DOHH2 (cell line): Measurements from ENCODE around the gene SPA17.

Experiments
- H3F3A ChIP-seq: fragments of 200-600 bp; sonication (generic), shearing (Covaris generic); 2 replicates; pipeline ENCODE4 v1.6.0; 2016; ENCODE audit warnings: antibody characterized with exemption, mild to moderate bottlenecking; ENCODE audit not compliant: control insufficient read depth, insufficient read depth
- H3K27ac ChIP-seq: fragments of 200-600 bp; sonication (generic); 2 replicates; pipeline ENCODE4 v1.5.1; 2014; ENCODE audit warnings: low read depth, mild to moderate bottlenecking, low read length, moderate library complexity
- H3K27me3 ChIP-seq: fragments of 200-600 bp; sonication (generic); 2 replicates; pipeline ENCODE4 v1.6.1; 2014; ENCODE audit warnings: mild to moderate bottlenecking, low read length, mixed read lengths; ENCODE audit not compliant: control insufficient read depth
- H3K36me3 ChIP-seq: fragments of 200-600 bp; sonication (generic); 2 replicates; pipeline ENCODE4 v1.6.1; 2014; ENCODE audit warnings: mild to moderate bottlenecking, low read length, moderate library complexity, mixed read lengths; ENCODE audit not compliant: control insufficient read depth
- H3K4me1 ChIP-seq: fragments of 200-600 bp; sonication (generic); 2 replicates; pipeline ENCODE4 v1.6.1; 2014; ENCODE audit warnings: mild to moderate bottlenecking, low read length, mixed read lengths; ENCODE audit not compliant: control insufficient read depth
- H3K4me2 ChIP-seq: fragments of 200-600 bp; sonication (generic); 2 replicates; pipeline ENCODE4 v1.6.0; 2014; ENCODE audit warnings: mild to moderate bottlenecking, low read length, moderate library complexity
- H3K4me3 ChIP-seq: fragments of 200-600 bp; sonication (generic); 2 replicates; pipeline ENCODE4 v1.5.1; 2014; ENCODE audit warnings: mild to moderate bottlenecking, low read length, mixed read lengths
- H3K79me2 ChIP-seq: fragments of 200-600 bp; sonication (generic); 2 replicates; pipeline ENCODE4 v1.6.1; 2014; ENCODE audit warnings: mild to moderate bottlenecking, low read length, mixed read lengths; ENCODE audit not compliant: control insufficient read depth
- H3K9me2 ChIP-seq: fragments of 200-600 bp; sonication (generic); replicated peaks from 2 replicates; pipeline ENCODE4 v1.6.1; 2014; ENCODE audit warnings: mild to moderate bottlenecking, low read length, mixed read lengths; ENCODE audit not compliant: control insufficient read depth
- H3K9me3 ChIP-seq: fragments of 200-600 bp; sonication (generic); 2 replicates; pipeline ENCODE4 v1.6.1; 2014; ENCODE audit warnings: antibody characterized with exemption, low read length, mixed read lengths; ENCODE audit not compliant: control insufficient read depth, insufficient read depth
- H4K20me1 ChIP-seq: fragments of 200-600 bp; sonication (generic); 2 replicates; pipeline ENCODE4 v1.6.0; 2014; ENCODE audit warnings: low read depth, mild to moderate bottlenecking, antibody characterized with exemption, low read length, moderate library complexity; ENCODE audit not compliant: control insufficient read depth, insufficient read depth
- CTCF ChIP-seq: fragments of 200-600 bp; sonication (generic); IDR thresholded peaks from one replicate; pipeline ENCODE4 v1.5.1; 2014; ENCODE audit warnings: antibody characterized with exemption, mild to moderate bottlenecking, low read depth, low read length; ENCODE audit not compliant: poor library complexity, severe bottlenecking
- EZH2phosphoT487 ChIP-seq: fragments of 200-600 bp; sonication (generic); IDR thresholded peaks from 2 replicates; pipeline ENCODE4 v1.6.1; 2017; ENCODE audit warnings: borderline replicate concordance, mild to moderate bottlenecking, antibody characterized with exemption, low read length, moderate library complexity, mixed read lengths

The SPA17 gene

GRCh38 chr11:124717786-124718651 is 44.3 kb downstream of the SPA17 start:
- H3F3A ChIP-seq = no peaks in the 10 kb centered on the region
- H3K9me3 ChIP-seq = no peaks in the 10 kb centered on the region
- H3K4me1 ChIP-seq = peaks cover 26% of the 10 kb centered on the region
- no peaks in the 10 kb centered on the region for H3K9me2 ChIP-seq
- peak overlapping the region; percentile 33; the same call in 1 of the 2 replicates for H3K4me2 ChIP-seq
- no peak overlapping the region for H3K27ac ChIP-seq
- no peaks in the 10 kb centered on the region for H3K79me2 ChIP-seq
- no peaks in the 10 kb centered on the region for H4K20me1 ChIP-seq
- no peaks in the 10 kb centered on the region for H3K36me3 ChIP-seq
- H3K27me3 ChIP-seq = peaks cover 34% of the 10 kb centered on the region
- no peak overlapping the region; the same call in 1 of the 2 replicates for H3K4me3 ChIP-seq
- TF ChIP-seq EZH2phosphoT487 = peak; percentile 60; the same call in 1 of the 2 replicates
- TF ChIP-seq CTCF = no peak

DNA sequence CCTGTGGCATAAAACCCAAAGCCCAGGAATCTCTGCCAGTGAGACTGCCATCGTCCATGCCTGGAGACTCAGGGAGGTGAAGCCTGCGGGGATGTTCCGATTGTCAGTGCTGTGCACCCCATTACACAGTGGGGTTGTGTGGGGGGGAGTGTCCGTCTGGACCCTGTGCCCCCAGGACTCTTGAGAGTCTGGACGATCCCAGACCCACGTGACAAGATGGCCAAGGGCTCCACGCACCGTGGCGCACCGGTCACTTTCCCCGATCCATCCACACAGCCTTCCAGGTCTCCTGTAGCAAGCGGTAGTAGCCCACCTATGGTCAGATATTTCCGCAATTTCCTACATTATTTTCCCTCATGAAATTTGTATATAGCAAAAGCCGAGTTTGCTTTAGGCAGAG is 45.1 kb downstream of the SPA17 start:
- peaks cover 28% of the 10 kb centered on the region for H3K4me1 ChIP-seq
- no peaks in the 10 kb centered on the region for H3K36me3 ChIP-seq
- H3K27me3 ChIP-seq = peaks cover 34% of the 10 kb centered on the region
- H4K20me1 ChIP-seq = no peaks in the 10 kb centered on the region
- no peak overlapping the region for H3K4me3 ChIP-seq
- TF ChIP-seq CTCF (no peak), EZH2phosphoT487 (no peak)
- H3F3A ChIP-seq = no peaks in the 10 kb centered on the region
- H3K4me2 ChIP-seq = no peak overlapping the region
- no peaks in the 10 kb centered on the region for H3K9me3 ChIP-seq
- H3K9me2 ChIP-seq = no peaks in the 10 kb centered on the region
- H3K79me2 ChIP-seq = no peaks in the 10 kb centered on the region
- H3K27ac ChIP-seq = no peak overlapping the region

GRCh38 chr11:124719534-124719933 is 45.8 kb downstream of the SPA17 start:
- Histone ChIP-seq H3K4me2 (no peak overlapping the region), H3F3A (no peaks in the 10 kb centered on the region), H3K27me3 (peaks cover 34% of the 10 kb centered on the region), H3K4me3 (no peak overlapping the region), H4K20me1 (no peaks in the 10 kb centered on the region), H3K27ac (no peak overlapping the region), H3K79me2 (no peaks in the 10 kb centered on the region), H3K36me3 (no peaks in the 10 kb centered on the region), H3K9me3 (no peaks in the 10 kb centered on the region), H3K4me1 (peaks cover 35% of the 10 kb centered on the region), H3K9me2 (no peaks in the 10 kb centered on the region)
- TF ChIP-seq EZH2phosphoT487 (no peak), CTCF (no peak)
